GM19238 (cell line): Measurements from ENCODE around the gene WDR27.
"Not testable (repeated sequence)": the region's sequence is repeated elsewhere in the genome, so short reads cannot be mapped to it uniquely, and the experiment has no call there.

Experiments used
- DNase-seq: peaks from one replicate; pipeline ENCODE4 v3.0.0; 2011; ENCODE audit warnings: low spot score; ENCODE audit not compliant: insufficient read length

WDR27 gene

GRCh38 chr6:169663468-169663867 lies 38.4 kb downstream of the WDR27 start:
- DNase-seq = no peak

GRCh38 chr6:169661391-169661756 lies 40.5 kb downstream of the WDR27 start:
- no peak for DNase-seq

- no peak for DNase-seq
Observed at GRCh38 chr6:169660751-169661390, 41.0 kb downstream of the WDR27 start.

GRCh38 chr6:169659820-169660610 lies 41.8 kb downstream of the WDR27 start:
- no peak for DNase-seq

- no peak for DNase-seq
Observed at GRCh38 chr6:169657284-169657610, 44.6 kb downstream of the WDR27 start.

- DNase-seq = no peak
Observed at GRCh38 chr6:169656546-169657283, 45.1 kb downstream of the WDR27 start.

GRCh38 chr6:169654598-169655391 lies 47.0 kb downstream of the WDR27 start:
- peak; percentile 76 for DNase-seq

- no peak for DNase-seq
Observed at GRCh38 chr6:169653691-169654090, 48.1 kb downstream of the WDR27 start.

GRCh38 chr6:169652896-169653295 lies 48.9 kb downstream of the WDR27 start:
- DNase-seq = no peak

GRCh38 chr6:169651498-169651897 lies 50.3 kb downstream of the WDR27 start:
- DNase-seq = no peak

- no peak for DNase-seq
Observed at GRCh38 chr6:169650959-169651292, 50.9 kb downstream of the WDR27 start.

- DNase-seq = no peak
Observed at GRCh38 chr6:169650241-169650958, 51.4 kb downstream of the WDR27 start.

GRCh38 chr6:169648617-169649016 lies 53.2 kb downstream of the WDR27 start:
- DNase-seq = no peak

GRCh38 chr6:169648092-169648491 lies 53.7 kb downstream of the WDR27 start:
- DNase-seq = no peak

- no peak for DNase-seq
Observed at GRCh38 chr6:169647637-169648036, 54.2 kb downstream of the WDR27 start.

GRCh38 chr6:169646906-169647567 lies 54.8 kb downstream of the WDR27 start:
- DNase-seq = no peak

- DNase-seq = not testable (repeated sequence)
Observed at GRCh38 chr6:169645459-169645858, 56.4 kb downstream of the WDR27 start.

- no peak for DNase-seq
Observed at GRCh38 chr6:169643521-169643920, 58.3 kb downstream of the WDR27 start.

GRCh38 chr6:169642455-169642854 lies 59.4 kb downstream of the WDR27 start:
- DNase-seq = no peak

- DNase-seq = no peak
Observed at GRCh38 chr6:169641461-169642085, 60.3 kb downstream of the WDR27 start.
